Hepatocyte (in vitro differentiated cells): ENCODE results near the gene MUC21. TPM values are rescaled to one million over a fixed set of nuclear protein-coding genes. Genes with fewer than 3 reads are reported as not detected.

ENCODE experiments used
- DNase-seq: peaks from one replicate; pipeline ENCODE4 v3.0.0-alpha.2; 2016; ENCODE audit warnings: low spot score
- H2AFZ ChIP-seq: fragments of 200-600 bp; sonication (generic); 2 replicates; pipeline ENCODE4 v1.6.0; 2016; ENCODE audit warnings: antibody characterized with exemption, mild to moderate bottlenecking
- H3K27ac ChIP-seq: fragments of 200-600 bp; sonication (generic); 2 replicates; pipeline ENCODE4 v1.5.1; 2016; ENCODE audit warnings: mild to moderate bottlenecking
- H3K27me3 ChIP-seq: fragments of 200-600 bp; sonication (generic); 2 replicates; pipeline ENCODE4 v1.6.1; 2016
- H3K36me3 ChIP-seq: fragments of 200-600 bp; sonication (generic); replicated peaks from 2 replicates; pipeline ENCODE4 v1.5.1; 2016; ENCODE audit warnings: low read depth; ENCODE audit not compliant: insufficient read depth
- H3K4me1 ChIP-seq: fragments of 200-600 bp; sonication (generic); 2 replicates; pipeline ENCODE4 v1.5.1; 2016; ENCODE audit warnings: mild to moderate bottlenecking, moderate library complexity; ENCODE audit not compliant: insufficient read depth
- H3K4me2 ChIP-seq: fragments of 200-600 bp; sonication (generic); 2 replicates; pipeline ENCODE4 v1.6.0; 2016
- H3K4me3 ChIP-seq: fragments of 200-600 bp; sonication (generic); 2 replicates; pipeline ENCODE4 v1.5.1; 2016; ENCODE audit warnings: mild to moderate bottlenecking
- H3K79me2 ChIP-seq: fragments of 200-600 bp; sonication (generic); 2 replicates; pipeline ENCODE4 v1.6.0; 2017; ENCODE audit warnings: mild to moderate bottlenecking
- H3K9me2 ChIP-seq: fragments of 200-600 bp; sonication (generic); replicated peaks from 2 replicates; pipeline ENCODE4 v1.6.0; 2017; ENCODE audit warnings: mild to moderate bottlenecking; ENCODE audit not compliant: insufficient read depth
- H3K9me3 ChIP-seq: fragments of 200-600 bp; sonication (generic); 2 replicates; pipeline ENCODE4 v1.5.1; 2016; ENCODE audit warnings: low read depth, mild to moderate bottlenecking
- H4K20me1 ChIP-seq: fragments of 200-600 bp; sonication (generic); 2 replicates; pipeline ENCODE4 v1.6.0; 2016; ENCODE audit warnings: mild to moderate bottlenecking; ENCODE audit not compliant: insufficient read depth, poor library complexity, severe bottlenecking
- CTCF ChIP-seq: fragments of 200-600 bp; sonication (generic); IDR thresholded peaks from 2 replicates; pipeline ENCODE4 v1.5.1; 2016; ENCODE audit warnings: antibody characterized with exemption, mild to moderate bottlenecking; ENCODE audit not compliant: poor library complexity
- EZH2 ChIP-seq: fragments of 200-600 bp; sonication (generic); IDR thresholded peaks from 2 replicates; pipeline ENCODE4 v1.6.1; 2016; ENCODE audit warnings: antibody characterized with exemption, mild to moderate bottlenecking, borderline replicate concordance
- EZH2phosphoT487 ChIP-seq: fragments of 200-600 bp; sonication (generic); IDR thresholded peaks from one replicate; pipeline ENCODE4 v1.6.1; 2018; ENCODE audit warnings: antibody characterized with exemption, mild to moderate bottlenecking, low read depth, moderate library complexity; ENCODE audit not compliant: unreplicated experiment, severe bottlenecking
- WGBS: methylation state at CpG from one replicate; pipeline ENCODE4 v1.1.6; 2016; ENCODE audit warnings: low lambda C conversion rate; ENCODE audit errors: missing lambda C conversion rate; 5-methylcytosine and 5-hydroxymethylcytosine counted together
- polyA plus RNA-seq: library from polyadenylated mRNA; unstranded; fragments of >200 nt; fragmentation: Nextera tagmentation; extraction: Ambion mirVana; gene quantifications from 2 replicates; pipeline ENCODE4 v1.2.1, GENCODE V29; 2016
- total RNA-seq: library from RNA; depleted of rRNA; stranded (reverse); fragments of >200 nt; gene quantifications from 2 replicates; pipeline ENCODE4 v1.2.3, GENCODE V29; 2014

The MUC21 gene
- total and polyA plus RNA-seq, 2 experiments from 2014 or later: not detected

GRCh38 chr6:30979690-30980089, 3.8 kb upstream of the MUC21 start:
- DNase-seq: no peak
- no peaks in the 10 kb centered on the region for H3K36me3 ChIP-seq
- H3K27ac ChIP-seq: no peak overlapping the region
- TF ChIP-seq CTCF: no peak
- no peak for TF ChIP-seq EZH2phosphoT487
- TF ChIP-seq EZH2: no peak
- H3K4me2 ChIP-seq: no peak overlapping the region
- no peak overlapping the region for H3K4me3 ChIP-seq
- H3K9me2 ChIP-seq: no peaks in the 10 kb centered on the region
- H3K4me1 ChIP-seq: peaks cover 4% of the 10 kb centered on the region
- H2AFZ ChIP-seq: no peak overlapping the region
- H3K27me3 ChIP-seq: no peaks in the 10 kb centered on the region
- H3K9me3 ChIP-seq: no peaks in the 10 kb centered on the region
- WGBS: 76% methylated on average over 4 of the region's 4 CpGs
- no peaks in the 10 kb centered on the region for H4K20me1 ChIP-seq
- H3K79me2 ChIP-seq: no peaks in the 10 kb centered on the region

DNA sequence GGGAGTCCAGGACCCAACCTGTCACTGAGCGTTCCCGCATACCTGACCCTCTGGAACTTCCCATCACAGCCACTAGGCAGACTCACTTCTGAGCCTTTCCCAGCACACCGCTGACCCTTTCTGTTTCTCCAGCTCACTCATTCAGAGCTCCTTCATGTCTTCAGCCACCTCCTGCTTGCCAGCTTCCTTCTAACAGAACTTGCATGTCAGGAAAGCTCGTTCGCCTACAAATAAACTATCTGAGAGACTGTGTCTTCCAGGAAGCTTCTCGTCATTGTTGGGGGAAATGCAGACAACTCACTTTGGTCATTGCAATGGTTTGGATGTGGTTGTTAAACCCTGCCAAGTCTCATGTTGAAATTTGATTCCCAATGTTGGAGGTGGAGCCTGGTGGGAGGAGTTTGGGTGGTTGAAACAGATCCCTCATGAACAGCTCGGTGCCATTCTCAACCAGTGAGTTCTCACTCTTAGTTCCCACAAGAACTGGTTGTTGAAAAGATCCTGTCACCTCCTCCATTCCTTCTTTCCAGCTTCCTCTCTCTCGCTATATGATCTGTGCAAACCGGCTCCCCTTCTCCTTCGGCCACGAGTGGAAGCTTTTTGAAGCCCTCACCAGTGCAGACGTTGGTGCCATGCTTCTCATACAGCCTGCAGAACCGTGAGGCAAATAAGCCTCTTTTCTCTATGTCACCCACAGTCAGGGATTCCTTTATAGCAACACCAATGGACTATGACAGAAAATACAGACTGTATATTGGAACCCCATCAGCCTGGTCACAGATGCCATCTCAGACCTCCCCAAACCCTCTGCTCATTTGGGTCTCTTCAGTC, 1.4 kb upstream of the MUC21 start:
- no peak overlapping the region for H3K27ac ChIP-seq
- H2AFZ ChIP-seq: peak overlapping the region; percentile 37
- H3K9me2 ChIP-seq: no peaks in the 10 kb centered on the region
- no peaks in the 10 kb centered on the region for H4K20me1 ChIP-seq
- WGBS: 22% methylated on average over 13 of the region's 13 CpGs
- H3K4me2 ChIP-seq: peak overlapping the region; percentile 71
- no peak for TF ChIP-seq EZH2phosphoT487
- TF ChIP-seq EZH2: no peak
- TF ChIP-seq CTCF: no peak
- H3K79me2 ChIP-seq: no peaks in the 10 kb centered on the region
- H3K36me3 ChIP-seq: no peaks in the 10 kb centered on the region
- H3K4me3 ChIP-seq: no peak overlapping the region
- peaks cover 4% of the 10 kb centered on the region for H3K4me1 ChIP-seq
- DNase-seq: peak; percentile 53
- H3K27me3 ChIP-seq: no peaks in the 10 kb centered on the region
- H3K9me3 ChIP-seq: no peaks in the 10 kb centered on the region

DNA sequence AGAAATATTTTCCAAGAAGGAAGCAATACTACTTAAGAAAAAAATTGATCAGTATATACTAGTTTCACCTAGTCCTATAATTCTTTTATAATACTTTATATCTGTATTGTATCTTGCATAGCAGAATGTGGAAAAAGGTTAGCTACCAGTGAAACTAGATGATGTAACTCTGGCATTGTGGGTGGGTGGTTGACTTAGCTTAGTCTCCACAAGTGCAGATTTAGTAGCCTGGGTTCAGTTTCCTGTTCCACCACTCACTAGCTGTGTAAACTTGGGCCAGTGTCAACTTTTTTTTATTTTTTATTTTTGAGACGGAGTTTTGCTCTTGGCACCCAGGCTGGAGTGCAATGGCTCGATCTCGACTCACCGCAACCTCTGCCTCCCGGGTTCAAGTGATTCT, 2.0 kb downstream of the MUC21 start:
- Histone ChIP-seq H3K4me2 (no peak overlapping the region), H3K4me3 (no peak overlapping the region), H3K79me2 (no peaks in the 10 kb centered on the region), H2AFZ (no peak overlapping the region), H3K4me1 (peaks cover 4% of the 10 kb centered on the region), H3K9me3 (no peaks in the 10 kb centered on the region), H4K20me1 (no peaks in the 10 kb centered on the region), H3K36me3 (no peaks in the 10 kb centered on the region), H3K27me3 (no peaks in the 10 kb centered on the region), H3K9me2 (no peaks in the 10 kb centered on the region), H3K27ac (no peak overlapping the region)
- no peak for TF ChIP-seq CTCF
- TF ChIP-seq EZH2phosphoT487: no peak
- no peak for TF ChIP-seq EZH2
- DNase-seq: no peak
- WGBS: 96% methylated on average over 5 of the region's 5 CpGs
